ENCODE measurements around the gene COPS2.
"Not testable (repeated sequence)": the region's sequence is repeated elsewhere in the genome, so short reads cannot be mapped to it uniquely, and the experiment has no call there.

Gene COPS2

DNA sequence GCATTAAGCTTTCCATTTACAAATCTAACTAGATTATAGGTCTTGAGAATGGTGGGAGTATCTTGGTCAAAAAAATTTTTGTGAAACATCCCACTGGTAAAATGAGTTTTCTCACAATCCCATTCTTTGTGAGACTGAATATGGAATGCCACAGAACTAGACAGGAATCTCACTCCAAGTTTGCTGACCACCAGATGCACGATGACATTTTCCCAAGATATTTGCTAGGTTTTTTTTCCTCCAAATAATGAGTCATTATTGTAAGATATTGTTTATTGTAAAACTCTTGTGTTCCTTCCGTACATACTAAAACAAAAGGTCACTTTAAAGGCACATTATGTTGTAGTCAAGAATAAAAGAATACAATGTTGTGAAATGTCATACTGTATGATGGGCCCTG is 53.9 kb downstream of the COPS2 start:
- DNase-seq = no peak

DNA sequence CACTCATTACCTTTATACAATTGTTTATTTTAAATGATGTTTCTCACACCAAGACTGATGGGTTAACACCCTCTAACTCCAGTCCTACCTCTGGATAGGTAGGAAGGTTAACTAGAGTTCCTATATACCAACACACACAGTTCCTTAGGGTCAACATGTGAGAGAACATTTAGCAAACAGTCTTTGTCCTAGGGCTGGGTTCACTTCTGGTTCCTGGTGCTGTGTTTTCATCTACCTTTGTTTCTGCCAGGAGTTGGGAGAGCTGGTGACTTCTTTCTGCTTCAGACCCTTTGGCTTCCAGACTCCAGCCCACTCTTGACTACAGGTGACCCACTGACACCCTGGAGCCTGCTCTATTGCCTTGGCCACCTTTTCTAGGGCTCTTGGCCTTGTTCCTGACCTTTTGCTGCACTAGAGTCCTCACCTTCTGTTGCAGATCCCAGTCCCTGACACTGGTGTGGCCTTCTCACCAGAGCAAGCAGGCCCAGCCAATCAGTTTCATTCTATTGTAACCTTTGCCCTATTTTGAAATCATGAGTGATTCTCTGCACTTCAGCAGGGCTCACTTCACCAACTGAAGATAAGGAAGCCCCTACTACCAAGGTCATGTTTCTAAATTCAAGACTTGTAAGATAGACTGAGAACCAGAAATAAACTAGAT is 59.2 kb downstream of the COPS2 start:
- no peak for DNase-seq

DNA sequence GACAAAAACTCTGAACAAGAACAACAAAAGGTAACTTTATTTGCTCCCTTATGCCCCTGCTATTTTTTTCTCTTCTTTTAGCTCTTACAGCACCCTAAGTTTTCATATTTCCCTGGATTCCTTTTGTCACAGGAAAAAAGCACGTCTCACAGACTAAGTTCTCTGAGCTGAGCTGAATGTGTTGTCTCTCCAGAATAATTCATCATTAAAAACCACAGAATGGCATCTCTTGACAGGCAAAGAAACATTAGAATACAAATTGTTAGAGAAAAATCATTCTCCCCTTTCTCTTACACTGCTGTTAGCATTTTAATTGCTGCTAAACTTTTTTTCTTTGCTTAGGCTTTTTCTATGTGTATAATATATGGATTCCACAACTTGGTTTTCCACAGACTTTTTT is 60.5 kb downstream of the COPS2 start:
- no peak for DNase-seq

DNA sequence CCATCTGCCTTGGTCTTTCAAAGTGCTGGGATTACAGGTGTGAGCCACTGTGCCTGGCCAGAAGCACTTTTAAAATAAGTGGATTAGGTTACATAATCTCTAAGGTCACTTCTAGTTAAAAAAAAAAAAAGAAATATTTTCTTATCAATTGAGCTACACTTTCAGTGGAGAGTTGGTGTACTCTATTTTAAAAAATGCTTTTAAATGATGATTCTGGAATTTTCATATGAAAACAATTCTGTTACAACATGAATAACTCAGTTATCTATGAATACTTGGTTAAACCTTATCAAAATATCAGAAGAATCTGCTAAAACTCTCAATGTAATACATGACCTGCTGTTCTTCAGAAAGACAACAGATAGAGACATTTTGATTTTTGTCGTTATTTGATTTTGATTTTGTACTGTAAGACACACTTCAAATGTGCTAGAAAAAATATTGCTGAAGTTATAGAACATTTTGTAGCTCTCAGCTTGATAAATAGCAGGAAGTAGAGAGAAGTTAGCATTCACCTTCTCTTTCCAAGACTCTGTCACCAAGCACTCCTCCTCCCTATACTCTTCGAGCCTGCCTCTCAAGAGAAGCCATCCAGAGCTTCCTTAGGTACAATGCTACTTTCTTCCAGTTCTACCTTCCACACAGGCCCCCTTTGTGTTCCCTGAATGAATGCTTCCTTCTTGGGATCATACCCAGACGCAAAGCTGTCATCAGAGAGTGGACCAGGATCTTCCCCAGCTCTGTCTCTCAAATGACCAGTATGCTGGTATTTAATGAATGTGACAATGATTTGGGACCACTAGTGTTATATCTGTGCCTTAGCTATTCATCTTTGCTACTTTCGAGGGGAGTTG is 61.9 kb downstream of the COPS2 start:
- no peak for DNase-seq

DNA sequence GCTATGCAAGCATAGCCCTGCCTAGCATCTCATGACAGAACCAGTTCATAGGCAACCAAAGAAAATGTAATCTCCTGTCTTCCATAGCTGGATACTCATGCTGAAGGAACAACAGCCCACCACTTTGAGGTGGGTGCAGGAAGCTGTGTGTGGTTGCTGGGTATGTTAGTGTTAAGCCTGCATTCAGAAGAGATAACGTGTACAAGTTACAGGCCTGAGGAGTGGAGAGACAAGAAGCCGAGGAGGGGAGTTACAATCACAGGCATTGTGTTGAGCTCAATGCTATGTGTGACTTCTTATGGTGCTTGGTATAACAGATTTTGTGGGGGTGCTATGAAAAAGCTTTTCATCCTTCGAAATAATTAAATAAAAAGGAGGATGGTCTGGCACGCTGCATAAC is 66.4 kb downstream of the COPS2 start:
- DNase-seq = no peak

DNA sequence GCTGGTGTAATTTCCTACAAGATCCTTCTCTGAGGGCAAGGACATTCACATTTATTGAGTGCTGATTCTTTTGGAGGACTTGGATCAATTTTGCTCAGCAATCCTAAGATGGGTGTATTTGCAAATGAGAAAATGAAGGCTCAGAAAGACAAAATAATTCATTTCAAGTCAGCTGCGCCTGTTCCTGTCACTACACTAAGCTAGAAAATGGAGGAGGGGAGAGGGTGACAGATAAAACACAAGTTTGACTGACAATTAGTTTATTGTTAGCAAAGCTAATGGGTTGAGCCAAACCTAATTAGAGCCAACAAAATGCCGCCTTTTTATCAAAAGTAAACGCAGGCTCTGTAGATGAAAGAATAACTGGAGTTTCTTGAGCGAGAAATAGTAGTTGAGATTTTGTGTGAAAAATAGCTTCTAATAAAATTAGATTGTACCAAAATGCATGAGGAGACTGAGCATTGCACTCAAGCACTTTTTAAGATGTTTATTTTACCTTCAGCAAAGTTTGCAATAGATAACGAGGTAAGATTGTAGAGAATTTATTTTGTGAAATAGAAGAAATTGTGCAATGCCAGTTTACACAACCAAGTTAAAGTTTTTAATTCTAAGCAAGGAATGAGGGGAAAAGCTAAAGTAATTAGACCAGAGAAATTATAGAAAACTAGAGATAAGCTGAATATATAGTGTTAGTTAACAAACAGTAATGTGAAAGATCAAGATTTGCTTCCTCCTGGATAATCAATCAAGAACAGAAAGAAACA is 69.5 kb downstream of the COPS2 start:
- DNase-seq = no peak

DNA sequence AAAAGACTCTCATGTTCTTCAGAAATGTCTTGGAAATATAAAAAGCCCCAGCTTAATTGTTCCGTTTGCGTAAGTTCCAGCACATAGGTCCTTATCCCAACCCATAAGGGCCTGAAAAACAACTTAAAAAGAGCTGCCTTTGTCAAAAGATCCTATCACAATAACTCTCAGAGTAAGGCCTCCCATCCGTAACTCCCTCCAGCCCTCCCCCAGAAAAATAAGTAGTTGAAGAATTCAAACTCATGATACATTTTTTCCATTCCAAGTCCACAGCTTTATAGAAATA is 71.2 kb downstream of the COPS2 start:
- no peak for DNase-seq

DNA sequence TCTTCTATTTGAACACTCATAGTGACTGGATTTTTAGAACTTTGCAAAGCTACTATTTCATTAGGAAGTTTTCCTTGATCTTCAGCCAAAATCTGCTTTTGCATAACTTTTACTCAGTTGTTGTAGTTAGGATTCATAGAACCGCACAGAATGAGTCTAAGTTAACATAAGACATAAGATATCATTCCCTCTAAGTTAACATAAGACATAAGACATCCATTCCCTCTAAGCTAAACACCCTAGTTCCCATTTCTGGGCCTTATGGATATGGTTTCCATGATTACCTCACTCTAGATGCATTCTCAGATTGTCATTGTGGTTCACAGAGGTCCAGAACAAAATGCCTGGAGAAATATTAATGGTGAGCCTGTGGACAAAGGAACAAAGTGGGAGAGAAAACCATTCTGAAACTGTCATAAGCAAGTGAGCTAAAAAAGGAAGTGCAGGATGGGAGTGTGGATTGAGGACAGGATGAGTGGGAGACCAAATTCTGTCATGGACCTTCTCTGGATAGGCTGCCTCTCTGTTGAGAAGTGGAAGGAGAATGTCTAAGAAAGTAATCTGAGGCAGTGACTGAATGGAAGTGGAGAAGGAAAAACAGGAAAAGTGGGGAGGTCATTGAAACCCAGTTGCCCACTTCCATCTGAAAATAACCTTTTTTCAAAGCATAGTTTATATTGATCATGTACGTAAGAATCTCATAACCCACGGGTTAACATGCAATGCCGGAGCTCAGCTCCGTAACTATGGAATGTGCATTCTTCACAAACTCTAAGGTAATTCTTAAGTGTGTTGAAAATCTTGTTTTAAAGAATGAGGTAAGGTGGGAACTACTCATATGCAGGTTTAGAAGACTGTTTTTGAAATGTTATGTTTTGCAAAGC is 71.8 kb downstream of the COPS2 start:
- no peak for DNase-seq

DNA sequence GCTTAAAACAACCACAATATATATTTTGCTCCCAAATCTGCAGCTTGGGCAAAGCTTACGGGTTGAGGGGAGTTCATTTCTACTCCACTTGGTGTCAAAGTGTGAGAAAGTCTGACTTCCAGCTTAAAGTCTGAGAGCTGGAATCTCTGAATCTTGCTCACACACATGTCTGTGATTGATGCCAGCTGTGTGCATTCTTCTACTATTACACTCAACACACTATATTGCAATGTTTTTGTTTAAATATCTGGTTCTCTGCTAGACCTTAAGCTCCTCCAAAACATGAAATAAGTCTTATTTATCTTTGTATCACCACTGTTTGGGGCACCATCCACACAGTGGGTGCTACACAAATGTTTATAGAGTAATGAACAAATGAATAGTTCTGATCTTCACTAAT is 72.4 kb downstream of the COPS2 start:
- DNase-seq = no peak

DNA sequence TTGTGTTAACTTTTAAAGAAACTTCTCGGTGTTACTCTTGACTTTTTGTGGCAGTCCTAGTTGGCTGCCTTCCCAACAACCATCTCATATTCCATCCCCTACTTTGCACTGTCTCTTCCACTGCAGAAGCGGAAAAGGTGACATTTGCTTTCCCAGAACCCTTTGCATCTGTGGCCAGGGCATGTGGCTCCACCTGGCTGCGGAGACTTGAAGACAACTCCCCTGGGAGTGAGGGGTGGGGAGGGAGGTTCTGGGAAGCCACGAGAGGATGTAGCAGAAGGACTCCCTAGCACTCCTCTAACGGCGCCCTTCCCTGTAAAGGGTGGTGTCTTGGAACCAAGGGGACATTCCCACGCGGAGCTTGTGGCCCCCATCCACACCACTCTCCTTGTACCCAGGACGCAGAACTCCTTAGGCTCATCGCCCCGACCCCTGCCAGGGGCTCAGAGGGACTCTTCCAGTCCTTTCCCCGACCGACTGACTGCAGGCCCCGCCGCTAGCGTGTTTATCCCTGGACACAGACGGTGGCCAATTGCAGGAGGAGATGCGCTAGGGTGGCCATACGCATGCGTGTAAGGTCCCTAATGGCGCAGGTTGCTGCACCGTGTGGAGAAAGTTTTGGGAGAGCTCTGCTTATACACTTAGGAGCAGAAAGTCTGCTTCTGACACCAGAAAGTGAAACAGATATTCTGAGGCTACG is 75.9 kb downstream of the COPS2 start:
- no peak for DNase-seq

DNA sequence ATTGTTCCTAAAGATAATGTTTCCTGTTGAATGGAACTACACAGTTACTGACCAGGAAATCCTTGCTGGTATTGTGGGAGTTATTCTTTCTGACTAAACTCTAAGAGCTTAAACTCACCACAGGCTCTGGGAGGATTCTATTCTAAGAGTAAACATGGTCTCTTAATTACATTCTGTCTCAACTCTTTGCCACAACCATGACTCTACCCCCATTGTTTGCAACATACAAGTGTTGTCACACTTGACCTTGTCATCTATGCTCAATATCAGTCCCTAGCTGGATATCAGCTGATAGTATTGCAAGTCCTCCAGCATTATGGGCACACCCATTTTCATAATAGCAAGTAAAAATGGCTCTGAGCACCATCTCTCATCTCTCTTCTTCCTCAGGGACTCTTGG is 79.5 kb downstream of the COPS2 start:
- no peak for DNase-seq

DNA sequence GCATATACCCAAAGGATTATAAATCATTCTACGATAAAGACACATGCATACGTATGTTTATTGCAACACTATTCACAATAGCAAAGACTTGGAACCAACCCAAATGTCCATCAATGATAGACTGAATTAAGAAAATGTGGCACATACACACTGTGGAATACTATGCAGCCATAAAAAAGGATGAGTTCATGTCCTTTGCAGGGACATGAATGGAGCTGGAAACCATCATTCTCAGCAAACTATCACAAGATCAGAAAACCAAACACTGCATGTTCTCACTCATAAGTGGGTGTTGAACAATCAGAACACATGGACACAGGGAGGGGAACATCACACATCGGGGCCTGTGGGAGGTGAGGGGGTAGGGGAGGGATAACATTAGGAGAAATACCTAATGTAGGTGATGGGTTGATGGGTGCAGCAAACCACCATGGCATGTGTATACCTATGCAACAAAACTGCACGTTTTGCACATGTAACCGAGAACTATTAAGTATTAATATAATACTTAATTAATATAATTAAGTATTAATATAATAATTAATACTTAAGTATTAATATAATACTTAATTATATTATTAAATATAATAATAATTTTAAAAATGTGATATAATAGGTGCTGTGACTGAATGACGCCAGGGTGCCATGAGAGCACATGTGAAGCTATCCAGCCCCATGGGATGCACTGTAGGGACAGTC is 80.7 kb downstream of the COPS2 start:
- not testable (repeated sequence) for DNase-seq
